Measurements from ENCODE around the gene AKR1C1.
"Not testable (repeated sequence)": the region's sequence is repeated elsewhere in the genome, so short reads cannot be mapped to it uniquely, and the experiment has no call there.

The AKR1C1 gene

GRCh38 chr10:4984971-4985594 lies 21.9 kb downstream of the AKR1C1 start:
- ChIA-PET CTCF (interaction anchor here (1.3 kb wide), 1 partner anchor 135 kb away, joined by 5 read pairs; no protein-coding TSS in a partner anchor), POLR2A (no interaction called here)
- no peak for TF ChIP-seq CTBP1 (IDR thresholded peaks at IDR 0.05; ENCODE audit: borderline replicate concordance)
- TF ChIP-seq HDGF (IDR thresholded peaks at IDR 0.05; ENCODE audit: borderline replicate concordance), result no peak
- no peak for TF ChIP-seq ARNT (IDR thresholded peaks at IDR 0.05)
- no peak for TF ChIP-seq NFRKB (IDR thresholded peaks at IDR 0.05)
- TF ChIP-seq FOXM1 (IDR thresholded peaks at IDR 0.05; ENCODE audit: borderline replicate concordance), result no peak
- TF ChIP-seq SUZ12 (IDR thresholded peaks at IDR 0.05), result no peak
- no peak for TF ChIP-seq ZNF384 (IDR thresholded peaks at IDR 0.05)
- TF ChIP-seq LEF1 (IDR thresholded peaks at IDR 0.05; ENCODE audit: borderline replicate concordance), result no peak
- TF ChIP-seq L3MBTL2 (conservative IDR thresholded peaks at IDR 0.05), result no peak
- no peak for TF ChIP-seq PKNOX1 (IDR thresholded peaks at IDR 0.05)
- DNase-seq (ENCODE audit: extremely low spot score), result no peak

GRCh38 chr10:4988000-4988641 lies 24.9 kb downstream of the AKR1C1 start:
- DNase-seq (ENCODE audit: extremely low spot score); CTCF ChIA-PET; POLR2A ChIA-PET: not testable (repeated sequence)

- no peak for TF ChIP-seq TARDBP (IDR thresholded peaks at IDR 0.05)
- TF ChIP-seq ELF4 (IDR thresholded peaks at IDR 0.05), result no peak
- no peak for TF ChIP-seq LEF1 (IDR thresholded peaks at IDR 0.05; ENCODE audit: borderline replicate concordance)
- no peak for TF ChIP-seq FOXA1 (IDR thresholded peaks at IDR 0.05)
- TF ChIP-seq FOXM1 (IDR thresholded peaks at IDR 0.05; ENCODE audit: borderline replicate concordance), result no peak
- TF ChIP-seq PKNOX1 (IDR thresholded peaks at IDR 0.05), result no peak
- ChIA-PET CTCF (no interaction called here), POLR2A (no interaction called here)
- DNase-seq (ENCODE audit: extremely low spot score), result no peak
Measured at GRCh38 chr10:4990217-4990616, 27.0 kb downstream of the AKR1C1 start.

GRCh38 chr10:4991463-4991862 lies 28.2 kb downstream of the AKR1C1 start:
- CTCF ChIA-PET; DNase-seq (ENCODE audit: extremely low spot score); POLR2A ChIA-PET: not testable (repeated sequence)

- CTCF ChIA-PET; DNase-seq (ENCODE audit: extremely low spot score); POLR2A ChIA-PET: not testable (repeated sequence)
Measured at GRCh38 chr10:4992564-4992963, 29.3 kb downstream of the AKR1C1 start.

GRCh38 chr10:4994260-4994659 lies 31.0 kb downstream of the AKR1C1 start:
- POLR2A ChIA-PET; CTCF ChIA-PET; DNase-seq (ENCODE audit: extremely low spot score): not testable (repeated sequence)

GRCh38 chr10:4998671-4999070 lies 35.5 kb downstream of the AKR1C1 start:
- no peak for TF ChIP-seq SP1 (IDR thresholded peaks at IDR 0.05)
- no peak for TF ChIP-seq TARDBP (IDR thresholded peaks at IDR 0.05)
- TF ChIP-seq FOXK2 (IDR thresholded peaks at IDR 0.05), result no peak
- no peak for TF ChIP-seq BHLHE40 (IDR thresholded peaks at IDR 0.05; ENCODE audit: borderline replicate concordance)
- TF ChIP-seq ZNF384 (IDR thresholded peaks at IDR 0.05), result no peak
- TF ChIP-seq ARNT (IDR thresholded peaks at IDR 0.05), result no peak
- TF ChIP-seq FOXA1 (IDR thresholded peaks at IDR 0.05), result no peak
- TF ChIP-seq ELF4 (IDR thresholded peaks at IDR 0.05), result no peak
- no peak for TF ChIP-seq NFRKB (IDR thresholded peaks at IDR 0.05)
- no peak for TF ChIP-seq HDGF (IDR thresholded peaks at IDR 0.05; ENCODE audit: borderline replicate concordance)
- TF ChIP-seq SUZ12 (IDR thresholded peaks at IDR 0.05), result no peak
- TF ChIP-seq CTBP1 (IDR thresholded peaks at IDR 0.05; ENCODE audit: borderline replicate concordance), result no peak
- TF ChIP-seq PKNOX1 (IDR thresholded peaks at IDR 0.05), result no peak
- TF ChIP-seq LEF1 (IDR thresholded peaks at IDR 0.05; ENCODE audit: borderline replicate concordance), result no peak
- TF ChIP-seq L3MBTL2 (conservative IDR thresholded peaks at IDR 0.05), result no peak
- no peak for TF ChIP-seq FOXM1 (IDR thresholded peaks at IDR 0.05; ENCODE audit: borderline replicate concordance)
- POLR2A ChIA-PET, result no interaction called here
- DNase-seq (ENCODE audit: extremely low spot score), result no peak
- CTCF ChIA-PET, result no interaction called here

Data from HEK293T (cell line).